DND-41 (cell line): ENCODE measurements around the gene IDUA.

Experiments
- ATAC-seq: fragments of 200-7000 bp; cut with Tn5 transposase; 3 replicates; pipeline ENCODE4 v1.9.1; 2021; ENCODE audit warnings: low read depth; ENCODE audit not compliant: insufficient read depth
- DNase-seq: peaks from one replicate; pipeline ENCODE4 v3.0.0-alpha.2; 2020
- H2AFZ ChIP-seq: 2 replicates; pipeline ENCODE4 v1.6.0; 2012; ENCODE audit warnings: low read depth, low read length
- H3K27ac ChIP-seq: 2 replicates; pipeline ENCODE4 v1.5.1; 2012; ENCODE audit warnings: low read length, inconsistent platforms
- H3K27me3 ChIP-seq: fragments of 200-600 bp; sonication (generic); 2 replicates; pipeline ENCODE4 v1.6.0; 2012; ENCODE audit warnings: low read length, mild to moderate bottlenecking, inconsistent platforms; ENCODE audit not compliant: insufficient read depth, poor library complexity
- H3K36me3 ChIP-seq: 2 replicates; pipeline ENCODE4 v1.5.1; 2012; ENCODE audit warnings: low read length, inconsistent platforms; ENCODE audit not compliant: insufficient read depth
- H3K4me1 ChIP-seq: 2 replicates; pipeline ENCODE4 v1.5.1; 2012; ENCODE audit warnings: mild to moderate bottlenecking, low read length; ENCODE audit not compliant: insufficient read depth
- H3K4me2 ChIP-seq: 2 replicates; pipeline ENCODE4 v1.6.0; 2012; ENCODE audit warnings: mild to moderate bottlenecking, moderate library complexity, low read length, inconsistent platforms; ENCODE audit not compliant: insufficient read depth
- H3K4me3 ChIP-seq, 2 experiments: fragments of 200-600 bp in 1 of 2; shearing (Covaris generic) in 1 of 2; 2 replicates each; pipeline ENCODE4 v1.5.1; 2012 to 2016; ENCODE audit warnings: inconsistent platforms in 2 of 2, low read length in 2 of 2, mild to moderate bottlenecking in 2 of 2, low read depth in 1 of 2, moderate library complexity in 1 of 2
- H3K79me2 ChIP-seq: 2 replicates; pipeline ENCODE4 v1.6.0; 2012; ENCODE audit warnings: low read length, inconsistent platforms; ENCODE audit not compliant: insufficient read depth
- H3K9ac ChIP-seq: 2 replicates; pipeline ENCODE4 v1.6.0; 2012; ENCODE audit warnings: low read depth, mild to moderate bottlenecking, inconsistent platforms, low read length, moderate library complexity
- H3K9me3 ChIP-seq: 2 replicates; pipeline ENCODE4 v1.5.1; 2012; ENCODE audit warnings: low read length, moderate library complexity, mild to moderate bottlenecking, inconsistent platforms; ENCODE audit not compliant: insufficient read depth, severe bottlenecking
- H4K20me1 ChIP-seq: 2 replicates; pipeline ENCODE4 v1.6.0; 2012; ENCODE audit warnings: low read length; ENCODE audit not compliant: insufficient read depth
- CTCF ChIP-seq: IDR thresholded peaks from 2 replicates; pipeline ENCODE4 v1.5.1; 2012; ENCODE audit warnings: borderline replicate concordance, low read length, moderate library complexity, mild to moderate bottlenecking; ENCODE audit not compliant: poor library complexity, severe bottlenecking; ENCODE audit errors: extremely low read depth
- EZH2 ChIP-seq: IDR thresholded peaks from 3 replicates; pipeline ENCODE4 v1.6.1; 2012; ENCODE audit warnings: borderline replicate concordance, low read depth, mild to moderate bottlenecking, moderate library complexity, low read length, inconsistent platforms; ENCODE audit not compliant: severe bottlenecking

Gene IDUA

GRCh38 chr4:1015179-1015578 is 28.3 kb downstream of the IDUA start:
- no peak overlapping the region for H2AFZ ChIP-seq
- H3K4me2 ChIP-seq = no peak overlapping the region
- no peak for DNase-seq
- no peak overlapping the region for H3K9ac ChIP-seq
- no peaks in the 10 kb centered on the region for H3K4me1 ChIP-seq
- ATAC-seq = no peak
- H3K27me3 ChIP-seq = no peaks in the 10 kb centered on the region
- no peak overlapping the region for H3K27ac ChIP-seq
- peaks cover 4% of the 10 kb centered on the region; the same call in 1 of the 2 replicates for H4K20me1 ChIP-seq
- H3K4me3 ChIP-seq = no peak overlapping the region
- no peak for TF ChIP-seq EZH2
- TF ChIP-seq CTCF = no peak
- H3K79me2 ChIP-seq = no peaks in the 10 kb centered on the region
- H3K9me3 ChIP-seq = no peaks in the 10 kb centered on the region
- no peaks in the 10 kb centered on the region for H3K36me3 ChIP-seq

- H3K79me2 ChIP-seq = no peaks in the 10 kb centered on the region
- no peak overlapping the region for H3K27ac ChIP-seq
- no peak for TF ChIP-seq EZH2
- no peak for TF ChIP-seq CTCF
- H3K4me2 ChIP-seq = no peak overlapping the region
- H3K27me3 ChIP-seq = no peaks in the 10 kb centered on the region
- no peaks in the 10 kb centered on the region for H3K4me1 ChIP-seq
- no peak overlapping the region for H3K9ac ChIP-seq
- DNase-seq (no peak), ATAC-seq (no peak)
- H3K4me3 ChIP-seq = no peak overlapping the region
- H2AFZ ChIP-seq = no peak overlapping the region
- H3K9me3 ChIP-seq = no peaks in the 10 kb centered on the region
- H4K20me1 ChIP-seq = peaks cover 4% of the 10 kb centered on the region; the same call in 1 of the 2 replicates
- no peaks in the 10 kb centered on the region for H3K36me3 ChIP-seq
Observed at GRCh38 chr4:1015746-1016145, 28.9 kb downstream of the IDUA start.

- H2AFZ ChIP-seq = no peak overlapping the region
- TF ChIP-seq CTCF (no peak), EZH2 (no peak)
- no peak for DNase-seq
Observed at GRCh38 chr4:1017211-1017610, 30.4 kb downstream of the IDUA start.

GRCh38 chr4:1017706-1018105 is 30.9 kb downstream of the IDUA start:
- DNase-seq (no peak), ATAC-seq (no peak)
- no peak for TF ChIP-seq CTCF
- TF ChIP-seq EZH2 = no peak
- no peaks in the 10 kb centered on the region for H3K36me3 ChIP-seq
- no peaks in the 10 kb centered on the region for H3K79me2 ChIP-seq
- H3K9ac ChIP-seq = no peak overlapping the region
- H3K4me3 ChIP-seq = no peak overlapping the region
- H3K27ac ChIP-seq = no peak overlapping the region
- H3K9me3 ChIP-seq = no peaks in the 10 kb centered on the region
- no peaks in the 10 kb centered on the region for H3K27me3 ChIP-seq
- H3K4me2 ChIP-seq = no peak overlapping the region
- peaks cover 4% of the 10 kb centered on the region; the same call in 1 of the 2 replicates for H4K20me1 ChIP-seq
- no peaks in the 10 kb centered on the region for H3K4me1 ChIP-seq
- no peak overlapping the region for H2AFZ ChIP-seq

More at GRCh38 chr4:1017211-1017610, 30.4 kb downstream of the IDUA start:
- Histone ChIP-seq H3K79me2 (no peaks in the 10 kb centered on the region), H3K4me2 (no peak overlapping the region), H3K4me3 (no peak overlapping the region), H3K27me3 (no peaks in the 10 kb centered on the region), H3K36me3 (no peaks in the 10 kb centered on the region), H3K4me1 (no peaks in the 10 kb centered on the region), H4K20me1 (peaks cover 4% of the 10 kb centered on the region; the same call in 1 of the 2 replicates), H3K9ac (no peak overlapping the region), H3K9me3 (no peaks in the 10 kb centered on the region), H3K27ac (no peak overlapping the region)
- no peak for ATAC-seq
